Right kidney (tissue), 1 donor: Measurements from ENCODE around the gene OVOL2.

Source experiments
- DNase-seq: peaks from one replicate; pipeline ENCODE4 v3.0.0-alpha.2; 2016

OVOL2 gene

GRCh38 chr20:17985388-17986018 is 72.2 kb downstream of the OVOL2 start:
- no peak for DNase-seq

GRCh38 chr20:17976305-17976704 is 81.4 kb downstream of the OVOL2 start:
- DNase-seq = no peak
